Thyroid gland (tissue), 4 donors: ENCODE data around the gene HEPN1.

Experiments used
- POLR2A ChIP-seq, 2 donors: fragments of 450-650 bp; IDR thresholded peaks; one replicate each; pipeline ENCODE4 v1.6.1; 2017; ENCODE audit warnings: antibody characterized with exemption in 2 of 2, mild to moderate bottlenecking in 2 of 2, moderate library complexity in 1 of 2
- TF ChIP-seq, protein P1 (sequence below), 6 experiments: fragments of 200-600 bp in 3 of 6; fragments of 450-650 bp in 3 of 6; sonication (generic) in 3 of 6; IDR thresholded peaks; one replicate each; pipeline ENCODE4 v1.5.1; 2016 to 2019; ENCODE audit warnings: antibody characterized with exemption in 6 of 6, mild to moderate bottlenecking in 2 of 6, inconsistent platforms in 1 of 6, moderate library complexity in 1 of 6

DNA sequence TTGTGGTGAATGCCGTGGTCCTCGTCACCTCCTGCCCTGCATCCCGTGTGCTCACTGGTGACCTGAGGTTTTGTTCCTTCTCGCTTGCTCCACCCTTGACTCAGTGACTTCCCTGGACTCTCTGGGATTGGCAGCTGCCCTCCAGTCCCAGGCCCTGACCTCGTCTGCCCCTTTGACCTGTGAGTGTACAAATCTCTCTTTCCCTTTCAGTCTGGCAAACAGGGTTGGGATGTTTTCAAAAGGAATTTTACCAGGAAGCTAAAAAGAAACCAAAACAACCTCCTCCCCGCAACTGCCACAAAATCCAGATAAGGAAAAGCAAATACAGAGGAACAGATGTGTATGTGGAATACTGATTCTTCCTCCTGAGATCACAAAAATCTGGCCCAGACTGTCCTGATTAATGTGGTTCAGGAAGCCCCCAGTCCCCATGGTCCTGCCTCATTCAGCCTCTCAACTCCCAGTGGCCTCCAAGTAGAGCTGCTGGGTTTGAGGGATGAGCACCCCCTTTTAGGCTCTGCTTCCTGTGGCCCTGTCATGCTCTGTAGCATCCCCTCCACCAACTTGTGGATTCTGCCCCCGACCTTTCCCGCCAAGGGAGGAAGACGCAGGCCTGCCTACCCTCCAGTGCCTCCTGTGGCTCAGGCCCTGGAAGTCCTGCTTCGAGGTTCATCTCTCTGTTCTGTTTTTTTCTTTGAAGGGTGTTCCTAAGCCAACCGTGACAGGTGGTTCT is 36.5 kb upstream of the HEPN1 start:
- TF ChIP-seq, protein P1, sequence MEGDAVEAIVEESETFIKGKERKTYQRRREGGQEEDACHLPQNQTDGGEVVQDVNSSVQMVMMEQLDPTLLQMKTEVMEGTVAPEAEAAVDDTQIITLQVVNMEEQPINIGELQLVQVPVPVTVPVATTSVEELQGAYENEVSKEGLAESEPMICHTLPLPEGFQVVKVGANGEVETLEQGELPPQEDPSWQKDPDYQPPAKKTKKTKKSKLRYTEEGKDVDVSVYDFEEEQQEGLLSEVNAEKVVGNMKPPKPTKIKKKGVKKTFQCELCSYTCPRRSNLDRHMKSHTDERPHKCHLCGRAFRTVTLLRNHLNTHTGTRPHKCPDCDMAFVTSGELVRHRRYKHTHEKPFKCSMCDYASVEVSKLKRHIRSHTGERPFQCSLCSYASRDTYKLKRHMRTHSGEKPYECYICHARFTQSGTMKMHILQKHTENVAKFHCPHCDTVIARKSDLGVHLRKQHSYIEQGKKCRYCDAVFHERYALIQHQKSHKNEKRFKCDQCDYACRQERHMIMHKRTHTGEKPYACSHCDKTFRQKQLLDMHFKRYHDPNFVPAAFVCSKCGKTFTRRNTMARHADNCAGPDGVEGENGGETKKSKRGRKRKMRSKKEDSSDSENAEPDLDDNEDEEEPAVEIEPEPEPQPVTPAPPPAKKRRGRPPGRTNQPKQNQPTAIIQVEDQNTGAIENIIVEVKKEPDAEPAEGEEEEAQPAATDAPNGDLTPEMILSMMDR (IDR thresholded peaks at IDR 0.05), result no peak
- no peak for TF ChIP-seq POLR2A (IDR thresholded peaks at IDR 0.05)
